Measurements from ENCODE around the gene TMEM156. TPM values are rescaled to one million over a fixed set of nuclear protein-coding genes. Genes with fewer than 3 reads are reported as not detected.

TMEM156 gene
- polyA plus RNA-seq, 1 donor from 2014 or later: not detected

GRCh38 chr4:38987491-38987890 lies 44.7 kb downstream of the TMEM156 start:
- H3K36me3 ChIP-seq (ENCODE audit: insufficient read depth, low read length): no peaks in the 10 kb centered on the region
- no peaks in the 10 kb centered on the region for H3K9me2 ChIP-seq (ENCODE audit: insufficient read depth, low read length)
- no peaks in the 10 kb centered on the region for H4K20me1 ChIP-seq (ENCODE audit: insufficient read depth)
- H3K79me2 ChIP-seq (replicated peaks; ENCODE audit: insufficient read depth, low read length): no peaks in the 10 kb centered on the region
- H2AFZ ChIP-seq (ENCODE audit: low read depth, low read length): no peak overlapping the region
- no peak overlapping the region for H3K4me3 ChIP-seq (ENCODE audit: low read length)
- no peaks in the 10 kb centered on the region for H3F3A ChIP-seq (ENCODE audit: insufficient read depth, low read length, poor library complexity, severe bottlenecking)
- no peak overlapping the region for H3K9ac ChIP-seq (ENCODE audit: low read length)
- TF ChIP-seq TAF1 (IDR thresholded peaks at IDR 0.05; ENCODE audit: low read depth): no peak
- TF ChIP-seq MXI1 (conservative IDR thresholded peaks at IDR 0.05; ENCODE audit: poor library complexity, severe bottlenecking): no peak
- no peak for TF ChIP-seq POLR2AphosphoS5 (IDR thresholded peaks at IDR 0.05)
- TF ChIP-seq RAD21 (conservative IDR thresholded peaks at IDR 0.05): no peak
- TF ChIP-seq CTCF (IDR thresholded peaks at IDR 0.05; ENCODE audit: poor library complexity, severe bottlenecking): no peak
- H3K27ac ChIP-seq (ENCODE audit: low read length): no peak overlapping the region
- H3K27me3 ChIP-seq (ENCODE audit: insufficient read depth, low read depth, low read length): no peaks in the 10 kb centered on the region
- no peaks in the 10 kb centered on the region for H3K9me3 ChIP-seq (ENCODE audit: low read length)
- H3K4me2 ChIP-seq (ENCODE audit: low read length): no peak overlapping the region

GRCh38 chr4:38985410-38986100 lies 46.7 kb downstream of the TMEM156 start:
- H3F3A ChIP-seq (ENCODE audit: insufficient read depth, low read length, poor library complexity, severe bottlenecking): no peaks in the 10 kb centered on the region
- H3K79me2 ChIP-seq (replicated peaks; ENCODE audit: insufficient read depth, low read length): no peaks in the 10 kb centered on the region
- TF ChIP-seq TAF1 (IDR thresholded peaks at IDR 0.05; ENCODE audit: low read depth) (no peak), EZH2 (IDR thresholded peaks at IDR 0.05; ENCODE audit: borderline replicate concordance, insufficient read depth, low read length, poor library complexity, severe bottlenecking) (no peak)
- peak overlapping the region; percentile 1 for H3K4me2 ChIP-seq (ENCODE audit: low read length)
- H3K27me3 ChIP-seq (ENCODE audit: insufficient read depth, low read depth, low read length): no peaks in the 10 kb centered on the region
- H3K9ac ChIP-seq (ENCODE audit: low read length): no peak overlapping the region
- H3K36me3 ChIP-seq (ENCODE audit: insufficient read depth, low read length): no peaks in the 10 kb centered on the region
- no peak overlapping the region for H3K4me3 ChIP-seq (ENCODE audit: low read length)
- peak overlapping the region; percentile 6 for H2AFZ ChIP-seq (ENCODE audit: low read depth, low read length)
- no peaks in the 10 kb centered on the region for H3K9me3 ChIP-seq (ENCODE audit: low read length)
- H4K20me1 ChIP-seq (ENCODE audit: insufficient read depth): no peaks in the 10 kb centered on the region
- peak overlapping the region; percentile 87 for H3K27ac ChIP-seq (ENCODE audit: low read length)
- H3K9me2 ChIP-seq (ENCODE audit: insufficient read depth, low read length): no peaks in the 10 kb centered on the region

- Histone ChIP-seq H4K20me1 (ENCODE audit: insufficient read depth) (no peaks in the 10 kb centered on the region), H3K9me2 (ENCODE audit: insufficient read depth, low read length) (no peaks in the 10 kb centered on the region), H3K4me3 (ENCODE audit: low read length) (peak overlapping the region; percentile 39), H3F3A (ENCODE audit: insufficient read depth, low read length, poor library complexity, severe bottlenecking) (no peaks in the 10 kb centered on the region), H3K9me3 (ENCODE audit: low read length) (no peaks in the 10 kb centered on the region), H3K79me2 (replicated peaks; ENCODE audit: insufficient read depth, low read length) (no peaks in the 10 kb centered on the region), H3K27ac (ENCODE audit: low read length) (peak overlapping the region; percentile 87), H3K36me3 (ENCODE audit: insufficient read depth, low read length) (no peaks in the 10 kb centered on the region), H3K4me2 (ENCODE audit: low read length) (peak overlapping the region; percentile 44), H3K27me3 (ENCODE audit: insufficient read depth, low read depth, low read length) (no peaks in the 10 kb centered on the region), H2AFZ (ENCODE audit: low read depth, low read length) (peak overlapping the region; percentile 4), H3K9ac (ENCODE audit: low read length) (peak overlapping the region; percentile 56)
- no peak for TF ChIP-seq TAF1 (IDR thresholded peaks at IDR 0.05; ENCODE audit: low read depth)
- peak; percentile 61 for TF ChIP-seq REST (IDR thresholded peaks at IDR 0.05; ENCODE audit: borderline replicate concordance)
- peak; percentile 50 for TF ChIP-seq MXI1 (conservative IDR thresholded peaks at IDR 0.05; ENCODE audit: poor library complexity, severe bottlenecking)
- TF ChIP-seq CTCF (IDR thresholded peaks at IDR 0.05; ENCODE audit: poor library complexity, severe bottlenecking): no peak
- TF ChIP-seq EZH2 (IDR thresholded peaks at IDR 0.05; ENCODE audit: borderline replicate concordance, insufficient read depth, low read length, poor library complexity, severe bottlenecking): no peak
- peak; percentile 82 for TF ChIP-seq EP300 (conservative IDR thresholded peaks at IDR 0.05; ENCODE audit: poor library complexity, severe bottlenecking)
- TF ChIP-seq POLR2AphosphoS5 (IDR thresholded peaks at IDR 0.05): peak; percentile 38
- peak; percentile 44 for TF ChIP-seq SMC3 (conservative IDR thresholded peaks at IDR 0.05; ENCODE audit: poor library complexity)
- peak; percentile 32 for TF ChIP-seq RAD21 (conservative IDR thresholded peaks at IDR 0.05)
These were observed 48.2 kb downstream of the TMEM156 start for GRCh38 chr4:38983787-38984598.

Measured in neural cell (in vitro differentiated cells).